Panc1 (cell line): ENCODE measurements around the gene GRIN2A. TPM values are rescaled to one million over a fixed set of nuclear protein-coding genes. Genes with fewer than 3 reads are reported as not detected.

Experiments used
- ATAC-seq: fragments of 200-7000 bp; cut with Tn5 transposase; 2 replicates; pipeline ENCODE4 v1.9.1; 2020; ENCODE audit warnings: mild to moderate bottlenecking, moderate library complexity
- BruUV-seq: library from RNA; stranded (reverse); fragments of 400-500 nt; replicated peaks from 2 replicates; lab custom pipeline; 2021; lab: Mats Ljungman, UMichigan
- CTCF ChIA-PET: fragments of 300-600 bp; sonication (Branson Sonifier 250); formaldehyde crosslinking; loops from one replicate; lab custom pipeline; 2022; ENCODE audit warnings: antibody characterized with exemption; lab: Charles Lee
- POLR2A ChIA-PET: fragments of 300-600 bp; sonication (Branson Sonifier 250); formaldehyde crosslinking; loops from one replicate; lab custom pipeline; 2022; ENCODE audit warnings: antibody characterized with exemption; lab: Charles Lee
- DNase-seq: peaks from one replicate; pipeline ENCODE4 v3.0.0-alpha.2; 2010; ENCODE audit warnings: low read depth, low spot score
- H3K27ac ChIP-seq: 2 replicates; pipeline ENCODE4 v1.5.1; 2011; ENCODE audit warnings: mild to moderate bottlenecking, low read length, inconsistent platforms
- H3K27me3 ChIP-seq: fragments of 200-500 bp; sonication (Bioruptor generic); 2 replicates; pipeline ENCODE4 v1.6.0; 2014; ENCODE audit warnings: low read length, inconsistent platforms; ENCODE audit not compliant: control insufficient read depth, insufficient read depth
- H3K36me3 ChIP-seq: fragments of 200-500 bp; sonication (Bioruptor generic); 2 replicates; pipeline ENCODE4 v1.5.1; 2014; ENCODE audit warnings: inconsistent platforms, mild to moderate bottlenecking, low read length, moderate library complexity; ENCODE audit not compliant: control insufficient read depth, insufficient read depth
- H3K4me1 ChIP-seq: 2 replicates; pipeline ENCODE4 v1.5.1; 2011; ENCODE audit warnings: inconsistent platforms, mild to moderate bottlenecking, low read length, moderate library complexity; ENCODE audit not compliant: control insufficient read depth, insufficient read depth
- H3K4me3 ChIP-seq, 2 experiments: 2 replicates each; pipeline ENCODE4 v1.5.1; 2011 to 2012; ENCODE audit warnings: low read depth in 2 of 2, low read length in 2 of 2, mild to moderate bottlenecking in 2 of 2, inconsistent platforms in 1 of 2, moderate library complexity in 1 of 2
- H3K9me3 ChIP-seq: fragments of 200-500 bp; sonication (Bioruptor generic); 2 replicates; pipeline ENCODE4 v1.5.1; 2014; ENCODE audit warnings: low read depth, mild to moderate bottlenecking, inconsistent platforms, low read length, moderate library complexity; ENCODE audit not compliant: control insufficient read depth, insufficient read depth
- POLR2AphosphoS5 ChIP-seq: IDR thresholded peaks from 2 replicates; pipeline ENCODE4 v1.6.1; 2012; ENCODE audit warnings: mild to moderate bottlenecking, low read depth, low read length, moderate library complexity
- SIN3A ChIP-seq: IDR thresholded peaks from 2 replicates; pipeline ENCODE4 v1.6.1; 2012; ENCODE audit warnings: low read depth, mild to moderate bottlenecking, low read length, moderate library complexity, borderline replicate concordance; ENCODE audit not compliant: insufficient read depth
- TCF7L2 ChIP-seq: IDR thresholded peaks from 2 replicates; pipeline ENCODE4 v1.6.1; 2011; ENCODE audit warnings: mild to moderate bottlenecking, low read depth, low read length, inconsistent platforms
- in situ Hi-C: cut with HindIII; loops from 2 replicates; pipeline ENCODE4 v1.10.0; 2016; ENCODE audit warnings: low sequenced_read_pairs, low pct_unique_long_range_greater_than_20kb
- intact Hi-C: fragments of 100-400 bp; cut with micrococcal nuclease; formaldehyde crosslinking; loops from one replicate; pipeline ENCODE4 v1.10.0; 2022; ENCODE audit not compliant: unreplicated experiment
- total RNA-seq: library from RNA; stranded (reverse); gene quantifications from one replicate; pipeline ENCODE4 v1.2.1, GENCODE V29; 2021; ENCODE audit not compliant: unreplicated experiment
- TF ChIP-seq, protein P1 (sequence below): fragments of 450-650 bp; IDR thresholded peaks from 2 replicates; pipeline ENCODE4 v1.5.1; 2017; ENCODE audit warnings: mild to moderate bottlenecking
- TF ChIP-seq, protein P2 (sequence below), 2 experiments: IDR thresholded peaks; 2 replicates each; pipeline ENCODE4 v1.6.1; 2011 to 2012; ENCODE audit warnings: low read depth in 2 of 2, control low read depth in 1 of 2, low read length in 1 of 2, mild to moderate bottlenecking in 1 of 2, moderate library complexity in 1 of 2; ENCODE audit not compliant: insufficient read depth in 1 of 2

GRIN2A gene
- total RNA-seq, 1 experiment from 2014 or later, result 12.3 TPM

DNA sequence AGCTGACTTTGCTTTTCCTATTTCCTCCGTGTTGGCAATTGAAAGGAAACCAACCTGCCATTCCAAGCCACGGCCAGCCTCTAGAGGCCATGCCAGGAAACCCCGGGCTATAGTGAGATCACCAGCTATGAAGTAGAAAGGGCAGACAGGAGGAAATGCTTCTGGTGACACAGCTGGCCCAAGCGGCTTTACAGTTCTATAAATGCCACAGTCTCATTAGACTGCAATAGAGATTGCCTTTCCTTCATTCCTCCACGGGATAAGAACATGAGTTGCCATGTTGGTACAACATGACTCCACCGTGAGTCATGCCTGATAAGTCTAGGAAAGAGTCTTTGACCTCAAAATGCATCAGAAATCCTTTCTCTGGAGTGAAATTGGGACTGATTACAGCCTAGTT is 384.9 kb downstream of the GRIN2A start:
- Histone ChIP-seq H3K4me3 (no peak overlapping the region), H3K9me3 (no peaks in the 10 kb centered on the region), H3K27ac (no peak overlapping the region), H3K4me1 (no peaks in the 10 kb centered on the region; the same call in 1 of the 2 replicates), H3K27me3 (no peaks in the 10 kb centered on the region), H3K36me3 (no peaks in the 10 kb centered on the region)
- CTCF ChIA-PET, result no interaction called here
- POLR2A ChIA-PET, result no interaction called here
- TF ChIP-seq TCF7L2 (no peak), POLR2AphosphoS5 (no peak), SIN3A (no peak)
- TF ChIP-seq, protein P1, sequence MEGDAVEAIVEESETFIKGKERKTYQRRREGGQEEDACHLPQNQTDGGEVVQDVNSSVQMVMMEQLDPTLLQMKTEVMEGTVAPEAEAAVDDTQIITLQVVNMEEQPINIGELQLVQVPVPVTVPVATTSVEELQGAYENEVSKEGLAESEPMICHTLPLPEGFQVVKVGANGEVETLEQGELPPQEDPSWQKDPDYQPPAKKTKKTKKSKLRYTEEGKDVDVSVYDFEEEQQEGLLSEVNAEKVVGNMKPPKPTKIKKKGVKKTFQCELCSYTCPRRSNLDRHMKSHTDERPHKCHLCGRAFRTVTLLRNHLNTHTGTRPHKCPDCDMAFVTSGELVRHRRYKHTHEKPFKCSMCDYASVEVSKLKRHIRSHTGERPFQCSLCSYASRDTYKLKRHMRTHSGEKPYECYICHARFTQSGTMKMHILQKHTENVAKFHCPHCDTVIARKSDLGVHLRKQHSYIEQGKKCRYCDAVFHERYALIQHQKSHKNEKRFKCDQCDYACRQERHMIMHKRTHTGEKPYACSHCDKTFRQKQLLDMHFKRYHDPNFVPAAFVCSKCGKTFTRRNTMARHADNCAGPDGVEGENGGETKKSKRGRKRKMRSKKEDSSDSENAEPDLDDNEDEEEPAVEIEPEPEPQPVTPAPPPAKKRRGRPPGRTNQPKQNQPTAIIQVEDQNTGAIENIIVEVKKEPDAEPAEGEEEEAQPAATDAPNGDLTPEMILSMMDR, result no peak
- TF ChIP-seq, protein P2, sequence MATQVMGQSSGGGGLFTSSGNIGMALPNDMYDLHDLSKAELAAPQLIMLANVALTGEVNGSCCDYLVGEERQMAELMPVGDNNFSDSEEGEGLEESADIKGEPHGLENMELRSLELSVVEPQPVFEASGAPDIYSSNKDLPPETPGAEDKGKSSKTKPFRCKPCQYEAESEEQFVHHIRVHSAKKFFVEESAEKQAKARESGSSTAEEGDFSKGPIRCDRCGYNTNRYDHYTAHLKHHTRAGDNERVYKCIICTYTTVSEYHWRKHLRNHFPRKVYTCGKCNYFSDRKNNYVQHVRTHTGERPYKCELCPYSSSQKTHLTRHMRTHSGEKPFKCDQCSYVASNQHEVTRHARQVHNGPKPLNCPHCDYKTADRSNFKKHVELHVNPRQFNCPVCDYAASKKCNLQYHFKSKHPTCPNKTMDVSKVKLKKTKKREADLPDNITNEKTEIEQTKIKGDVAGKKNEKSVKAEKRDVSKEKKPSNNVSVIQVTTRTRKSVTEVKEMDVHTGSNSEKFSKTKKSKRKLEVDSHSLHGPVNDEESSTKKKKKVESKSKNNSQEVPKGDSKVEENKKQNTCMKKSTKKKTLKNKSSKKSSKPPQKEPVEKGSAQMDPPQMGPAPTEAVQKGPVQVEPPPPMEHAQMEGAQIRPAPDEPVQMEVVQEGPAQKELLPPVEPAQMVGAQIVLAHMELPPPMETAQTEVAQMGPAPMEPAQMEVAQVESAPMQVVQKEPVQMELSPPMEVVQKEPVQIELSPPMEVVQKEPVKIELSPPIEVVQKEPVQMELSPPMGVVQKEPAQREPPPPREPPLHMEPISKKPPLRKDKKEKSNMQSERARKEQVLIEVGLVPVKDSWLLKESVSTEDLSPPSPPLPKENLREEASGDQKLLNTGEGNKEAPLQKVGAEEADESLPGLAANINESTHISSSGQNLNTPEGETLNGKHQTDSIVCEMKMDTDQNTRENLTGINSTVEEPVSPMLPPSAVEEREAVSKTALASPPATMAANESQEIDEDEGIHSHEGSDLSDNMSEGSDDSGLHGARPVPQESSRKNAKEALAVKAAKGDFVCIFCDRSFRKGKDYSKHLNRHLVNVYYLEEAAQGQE (IDR thresholded peaks at IDR 0.05; ENCODE audit: insufficient read depth in 1 of 2, low read depth in 2 of 2, low read length in 1 of 2), result no peak
- in situ Hi-C loops, result no loop called here
- no TSS peak for BruUV-seq
- intact Hi-C loops, result no loop called here
- peak; percentile 93 for ATAC-seq
- DNase-seq, result peak; percentile 60

DNA sequence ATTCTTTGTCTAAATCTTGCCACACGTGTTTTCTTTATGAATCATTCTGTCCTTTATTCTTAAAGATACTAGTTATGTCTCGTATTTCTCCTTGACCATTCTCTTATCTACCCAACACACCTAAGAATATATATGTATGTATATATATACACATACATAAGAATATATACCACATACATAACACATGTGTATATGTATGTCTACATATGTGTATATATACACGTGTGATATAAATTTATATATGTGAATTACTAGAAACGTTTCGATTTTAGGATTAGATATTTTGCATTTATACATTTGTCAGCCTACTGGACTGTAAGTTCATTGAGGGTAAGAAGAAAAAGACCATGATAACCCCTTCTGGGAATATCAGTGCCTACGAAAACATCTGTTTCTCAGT is 388.6 kb downstream of the GRIN2A start:
- ChIA-PET CTCF (no interaction called here), POLR2A (no interaction called here)
- Histone ChIP-seq H3K9me3 (no peaks in the 10 kb centered on the region), H3K4me1 (no peaks in the 10 kb centered on the region; the same call in 1 of the 2 replicates), H3K4me3 (no peak overlapping the region), H3K36me3 (no peaks in the 10 kb centered on the region), H3K27ac (no peak overlapping the region), H3K27me3 (no peaks in the 10 kb centered on the region)
- in situ Hi-C loops, result no loop called here
- no peak for DNase-seq
- BruUV-seq, result no TSS peak
- TF ChIP-seq, protein P2 (IDR thresholded peaks at IDR 0.05; ENCODE audit: insufficient read depth in 1 of 2, low read depth in 2 of 2, low read length in 1 of 2), result no peak
- TF ChIP-seq POLR2AphosphoS5, result no peak
- TF ChIP-seq SIN3A, result no peak
- TF ChIP-seq, protein P1, result no peak
- TF ChIP-seq TCF7L2, result no peak
- intact Hi-C loops, result no loop called here
- no peak for ATAC-seq
